ENCODE data around the gene HMGXB4.

GRCh38 chr22:35314161-35314942 is 57.1 kb downstream of the HMGXB4 start:
- TF ChIP-seq, protein P1, sequence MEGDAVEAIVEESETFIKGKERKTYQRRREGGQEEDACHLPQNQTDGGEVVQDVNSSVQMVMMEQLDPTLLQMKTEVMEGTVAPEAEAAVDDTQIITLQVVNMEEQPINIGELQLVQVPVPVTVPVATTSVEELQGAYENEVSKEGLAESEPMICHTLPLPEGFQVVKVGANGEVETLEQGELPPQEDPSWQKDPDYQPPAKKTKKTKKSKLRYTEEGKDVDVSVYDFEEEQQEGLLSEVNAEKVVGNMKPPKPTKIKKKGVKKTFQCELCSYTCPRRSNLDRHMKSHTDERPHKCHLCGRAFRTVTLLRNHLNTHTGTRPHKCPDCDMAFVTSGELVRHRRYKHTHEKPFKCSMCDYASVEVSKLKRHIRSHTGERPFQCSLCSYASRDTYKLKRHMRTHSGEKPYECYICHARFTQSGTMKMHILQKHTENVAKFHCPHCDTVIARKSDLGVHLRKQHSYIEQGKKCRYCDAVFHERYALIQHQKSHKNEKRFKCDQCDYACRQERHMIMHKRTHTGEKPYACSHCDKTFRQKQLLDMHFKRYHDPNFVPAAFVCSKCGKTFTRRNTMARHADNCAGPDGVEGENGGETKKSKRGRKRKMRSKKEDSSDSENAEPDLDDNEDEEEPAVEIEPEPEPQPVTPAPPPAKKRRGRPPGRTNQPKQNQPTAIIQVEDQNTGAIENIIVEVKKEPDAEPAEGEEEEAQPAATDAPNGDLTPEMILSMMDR (IDR thresholded peaks at IDR 0.05; ENCODE audit: insufficient read depth, low read depth, low read length): no peak
- no peak for TF ChIP-seq EZH2 (IDR thresholded peaks at IDR 0.05; ENCODE audit: insufficient read depth, low read length)
